GM19035 (cell line): ENCODE data around the gene SPOCK1.

ENCODE experiments used
- ATAC-seq: cut with Tn5 transposase; IDR thresholded peaks from one replicate; pipeline ENCODE4 v1.9.1; 2021; ENCODE audit not compliant: unreplicated experiment

Gene SPOCK1

DNA sequence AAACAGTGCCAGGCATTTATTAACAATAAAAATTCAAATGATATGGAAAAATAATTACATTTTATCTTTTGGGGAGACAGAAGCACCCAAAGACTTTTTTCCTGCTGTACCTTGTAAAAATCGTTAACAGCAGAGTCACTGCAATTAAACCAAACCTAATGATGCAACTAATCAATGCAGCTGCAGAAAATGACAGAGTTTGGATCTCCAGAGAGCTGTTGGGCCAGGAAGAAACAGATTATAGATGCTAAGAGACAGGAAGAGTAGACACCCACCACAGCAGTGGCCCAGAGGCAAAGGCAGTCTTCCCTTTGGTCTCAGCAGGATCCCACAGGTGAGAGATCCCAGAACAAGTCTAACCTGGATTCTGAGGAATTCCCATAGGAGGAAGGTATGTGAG is 53.0 kb downstream of the SPOCK1 start:
- ATAC-seq: no peak

DNA sequence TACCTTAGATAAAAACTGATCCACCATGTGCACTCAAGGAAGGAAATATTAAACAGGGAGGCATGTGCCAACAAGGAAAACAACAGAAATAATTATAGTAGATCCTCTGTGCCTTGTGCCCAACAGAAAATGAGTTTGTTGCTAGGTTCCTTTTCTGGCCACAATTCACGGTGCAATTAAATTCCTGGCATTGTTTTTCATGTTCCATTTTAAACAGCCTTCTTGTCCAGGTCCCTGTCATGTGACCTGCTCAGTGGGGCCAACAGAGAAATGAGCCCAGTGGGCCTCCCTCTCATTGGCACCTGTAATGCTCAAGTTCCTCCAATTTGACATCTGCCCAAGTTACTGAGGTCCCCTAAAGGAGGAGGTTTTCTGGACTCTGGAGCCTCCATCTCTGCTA is 56.5 kb downstream of the SPOCK1 start:
- ATAC-seq: no peak

DNA sequence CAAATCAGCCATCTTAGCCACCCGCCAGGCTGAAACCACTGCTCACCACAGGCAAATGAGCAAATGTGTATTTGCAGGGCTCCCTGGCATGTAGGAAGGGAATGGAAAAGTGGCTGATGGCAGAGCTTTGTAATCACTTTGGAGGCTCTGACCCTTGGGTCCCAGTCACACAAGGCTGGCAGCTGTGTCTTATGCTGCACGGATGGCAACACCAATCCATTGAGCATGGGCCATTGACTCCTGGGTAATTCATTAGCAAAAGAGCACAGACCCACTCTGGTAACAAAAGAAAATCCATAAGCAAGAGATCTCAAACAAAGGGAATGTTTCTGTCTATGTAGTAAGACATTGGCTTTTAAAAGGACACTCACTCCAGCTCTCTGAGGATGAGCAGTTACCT is 57.6 kb downstream of the SPOCK1 start:
- no peak for ATAC-seq

DNA sequence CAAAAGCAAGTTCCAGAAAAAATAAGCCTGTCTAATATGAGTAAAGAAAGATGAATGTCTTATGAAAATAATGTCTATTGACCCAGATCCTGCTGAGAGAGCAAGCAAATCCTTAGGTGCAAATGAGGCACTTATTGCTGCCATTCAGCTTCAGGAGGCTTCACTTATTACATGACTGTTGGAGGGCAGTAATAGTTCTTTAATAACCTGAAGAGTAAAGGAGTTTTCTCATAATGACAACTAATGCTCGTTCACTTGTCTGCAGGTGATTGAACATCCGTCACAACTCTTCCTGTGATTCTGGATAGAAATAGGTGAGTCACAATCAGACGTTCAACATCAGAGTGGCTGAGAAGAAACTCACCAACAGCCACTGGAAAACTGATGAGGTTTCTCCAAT is 58.3 kb downstream of the SPOCK1 start:
- ATAC-seq: no peak

DNA sequence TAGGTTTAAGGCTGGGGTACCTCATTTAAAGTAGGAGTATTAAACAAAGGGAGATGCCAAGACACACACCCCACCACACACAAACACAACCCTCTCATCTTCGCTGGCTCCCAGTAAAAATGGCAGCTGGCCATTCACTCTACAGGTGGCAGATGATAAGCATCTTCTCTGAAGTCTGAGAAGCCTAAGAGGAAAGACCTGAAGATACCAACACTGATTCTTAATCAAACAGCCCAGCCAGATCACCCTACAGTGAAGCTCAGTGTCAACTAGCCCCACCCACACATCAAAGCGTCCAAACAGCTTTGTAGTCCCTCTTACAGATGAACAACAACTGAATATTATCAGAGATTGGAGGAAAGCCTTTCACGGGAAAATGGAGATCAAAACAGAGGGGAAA is 59.5 kb downstream of the SPOCK1 start:
- ATAC-seq: no peak

DNA sequence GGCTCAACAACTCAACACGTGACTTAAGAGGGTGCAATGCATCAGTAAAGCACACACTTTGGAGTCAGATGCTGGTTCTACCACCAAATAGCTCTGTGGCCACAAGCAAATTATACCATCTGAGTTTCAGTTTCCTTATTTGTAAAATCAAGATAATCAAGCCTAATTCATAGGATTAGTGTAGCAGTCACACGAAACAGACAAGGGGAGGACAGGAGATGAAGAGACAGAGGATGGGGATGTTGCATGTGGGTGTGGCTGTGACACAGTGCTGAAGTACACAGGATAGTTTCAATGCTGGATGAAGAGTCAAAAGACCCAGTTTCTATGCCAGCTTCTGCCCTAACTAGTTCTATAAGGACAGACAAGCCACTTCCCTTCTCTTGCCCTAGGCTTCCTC is 60.2 kb downstream of the SPOCK1 start:
- no peak for ATAC-seq

DNA sequence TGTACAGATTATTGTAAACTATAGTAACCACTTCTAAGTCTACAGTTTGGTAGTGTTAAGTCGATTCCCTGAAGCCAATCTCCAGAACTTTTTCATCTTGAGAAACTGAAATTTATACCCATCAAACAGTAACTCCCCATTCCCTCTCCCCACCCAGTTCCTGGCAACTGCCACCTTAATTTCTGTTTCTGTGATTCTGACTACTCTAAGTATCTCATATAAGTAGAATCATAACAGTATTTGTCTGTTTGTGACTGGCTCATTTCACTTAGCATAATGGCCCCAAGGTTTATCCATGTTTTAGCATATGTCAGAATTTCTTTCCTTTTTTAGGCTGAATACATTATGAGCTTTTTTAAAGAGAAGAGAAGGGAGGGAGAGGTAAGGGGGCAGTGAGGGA is 61.4 kb downstream of the SPOCK1 start:
- ATAC-seq: no peak

DNA sequence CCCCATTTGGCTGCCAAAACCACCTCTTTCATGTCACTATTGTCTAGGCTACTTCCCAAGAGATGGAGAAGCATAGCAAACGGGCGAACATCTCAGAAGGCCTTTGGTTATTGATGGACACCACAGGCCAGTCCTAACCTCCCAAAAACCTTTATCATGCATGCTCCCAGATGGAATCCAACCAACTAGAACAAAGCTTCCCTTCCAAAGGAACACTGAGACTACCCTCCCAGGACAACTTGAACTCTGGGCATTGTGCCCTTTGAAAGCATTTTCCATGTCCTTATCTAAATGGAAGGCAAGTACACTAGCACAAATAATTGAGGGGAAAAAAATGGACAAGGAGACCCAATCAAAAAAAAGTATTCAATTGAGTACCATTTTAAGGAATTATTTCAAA is 65.6 kb downstream of the SPOCK1 start:
- ATAC-seq: no peak

DNA sequence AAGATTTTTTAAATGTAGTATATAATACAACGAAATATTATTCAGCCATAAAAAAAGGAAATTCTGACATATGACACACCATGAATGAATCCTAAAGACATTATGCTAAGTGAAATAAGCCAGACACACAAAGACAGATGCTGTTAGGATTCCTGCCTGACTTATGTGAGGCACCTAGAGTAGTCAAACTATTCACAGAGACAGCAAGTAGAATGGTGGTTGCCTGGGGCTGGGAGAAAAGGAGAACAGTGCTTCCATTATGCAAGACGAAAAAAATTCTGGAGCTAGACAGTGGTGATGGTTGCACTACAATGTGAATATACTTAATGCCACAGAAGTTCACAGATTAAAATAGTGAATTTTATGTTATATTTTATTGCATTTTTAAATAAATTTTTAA is 66.8 kb downstream of the SPOCK1 start:
- no peak for ATAC-seq

DNA sequence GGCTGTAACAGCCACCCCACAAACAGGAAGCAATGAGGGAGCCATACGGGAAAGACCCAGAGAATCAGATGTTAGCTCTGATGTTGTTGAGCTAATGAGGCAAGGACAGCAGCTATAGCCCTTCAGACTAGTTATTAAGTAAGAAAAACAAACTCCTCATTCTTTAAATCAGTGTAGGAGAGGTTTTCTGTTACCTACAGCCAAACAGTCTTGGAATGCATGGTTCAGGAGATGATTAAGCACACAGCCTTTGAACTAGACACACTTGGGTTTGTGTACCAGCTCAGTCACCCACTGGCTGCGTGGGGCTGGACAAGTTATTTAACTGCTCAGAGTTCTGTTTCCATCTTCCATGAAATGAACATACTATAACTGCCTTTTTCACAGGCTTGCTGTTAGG is 68.1 kb downstream of the SPOCK1 start:
- ATAC-seq: no peak

DNA sequence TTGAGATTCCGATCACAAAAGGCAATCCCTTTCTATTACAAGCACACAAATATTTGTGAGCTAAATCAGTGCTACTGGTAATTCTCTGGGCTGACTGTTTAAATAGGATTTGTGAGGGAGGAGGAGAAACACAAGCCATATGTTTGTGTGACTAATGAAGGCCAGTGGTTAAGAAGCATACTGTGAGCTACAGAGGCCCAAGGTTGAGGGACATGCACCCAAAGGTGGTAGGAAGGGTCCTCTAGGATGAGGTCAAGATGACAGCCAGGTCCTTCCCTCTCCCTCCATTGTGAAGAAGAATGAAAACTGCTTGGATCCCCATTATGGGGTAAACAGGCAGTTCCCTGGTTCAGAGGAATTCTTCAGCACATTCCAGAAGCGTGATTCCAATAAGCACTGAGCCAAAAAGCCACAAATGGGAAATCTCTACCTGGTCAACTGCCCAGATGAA is 83.9 kb downstream of the SPOCK1 start:
- ATAC-seq: no peak

DNA sequence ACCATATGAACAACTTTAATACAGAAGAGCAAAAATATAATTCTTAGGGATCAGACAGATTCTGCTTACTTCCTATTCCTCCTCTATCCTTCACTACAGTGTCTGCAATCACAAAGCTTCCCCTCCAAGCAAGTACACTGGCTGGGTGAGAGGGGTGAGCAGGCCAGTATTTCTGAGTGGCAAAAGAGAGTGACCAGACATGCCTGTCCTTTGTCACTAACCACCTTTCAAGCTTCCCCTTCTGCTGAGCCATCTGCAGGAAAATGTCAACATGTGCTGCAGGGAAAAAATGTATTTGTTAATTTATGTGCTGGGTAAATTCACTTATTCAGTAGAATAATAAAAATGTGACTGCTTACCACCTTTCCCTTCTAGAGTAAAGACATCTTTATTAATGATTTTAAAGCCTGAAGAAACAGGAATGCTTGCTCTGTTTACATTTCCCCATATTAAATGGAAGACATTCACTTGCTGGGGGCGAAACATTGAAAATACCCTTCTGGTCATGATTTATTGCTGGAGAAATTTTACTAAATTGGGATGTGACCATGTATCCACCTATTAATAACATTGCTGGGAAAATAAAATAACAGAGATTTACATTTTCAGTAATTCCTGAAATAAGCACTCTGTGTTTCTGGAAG is 84.9 kb downstream of the SPOCK1 start:
- no peak for ATAC-seq

DNA sequence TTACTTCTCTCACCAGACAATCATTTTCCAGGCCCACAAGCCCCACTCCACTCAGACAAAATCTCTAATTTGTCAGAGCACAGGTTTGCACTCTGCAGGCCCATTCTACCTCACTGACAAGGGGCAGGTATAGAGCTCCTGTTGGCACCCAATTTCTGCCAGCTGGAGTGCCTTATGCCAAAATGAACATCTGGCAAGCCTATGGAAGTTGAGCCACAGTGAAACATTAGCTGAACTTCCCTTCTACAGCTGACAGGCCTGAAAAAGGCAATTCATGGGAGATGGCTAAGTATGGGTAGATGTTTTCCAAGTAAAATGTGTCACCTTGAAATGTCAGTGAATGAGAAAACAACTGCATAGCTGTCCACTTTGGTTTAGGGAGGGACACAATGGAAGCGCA is 87.0 kb downstream of the SPOCK1 start:
- no peak for ATAC-seq

DNA sequence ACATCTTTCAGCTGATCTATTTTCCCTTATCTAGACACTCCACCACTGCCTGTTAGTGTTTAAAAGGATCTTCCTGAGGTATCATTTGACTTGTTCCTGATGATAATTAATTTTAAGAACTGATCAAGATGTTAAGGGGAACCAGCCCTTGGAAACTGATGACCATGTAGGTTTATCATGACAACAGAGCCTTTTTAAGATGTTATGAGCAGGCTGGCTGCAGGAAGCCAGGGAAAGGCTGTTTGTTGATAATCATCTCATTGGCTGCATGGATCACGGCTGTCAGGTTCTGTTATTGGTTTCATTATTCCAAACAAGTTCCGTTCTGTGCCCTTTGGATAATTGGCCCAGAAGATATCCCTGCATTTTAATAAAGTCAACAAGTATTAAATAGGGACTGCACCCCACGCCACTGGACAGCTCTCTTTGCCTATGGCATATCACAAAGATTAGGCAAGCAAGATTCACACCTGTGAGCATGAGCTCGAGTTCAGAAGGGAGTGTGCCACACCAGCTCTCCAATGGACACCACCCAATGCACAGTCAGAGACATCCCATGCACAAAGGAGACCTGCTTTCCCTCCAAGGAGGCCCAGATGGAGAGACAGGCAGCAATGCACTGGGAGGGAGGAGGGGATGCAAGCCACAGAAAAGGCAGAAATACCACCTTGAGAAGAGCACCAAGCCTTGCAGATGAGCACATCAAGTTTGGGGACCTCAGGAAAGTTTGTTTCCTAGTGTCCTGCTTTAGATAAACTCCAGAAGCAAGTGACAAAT is 88.7 kb downstream of the SPOCK1 start:
- no peak for ATAC-seq

DNA sequence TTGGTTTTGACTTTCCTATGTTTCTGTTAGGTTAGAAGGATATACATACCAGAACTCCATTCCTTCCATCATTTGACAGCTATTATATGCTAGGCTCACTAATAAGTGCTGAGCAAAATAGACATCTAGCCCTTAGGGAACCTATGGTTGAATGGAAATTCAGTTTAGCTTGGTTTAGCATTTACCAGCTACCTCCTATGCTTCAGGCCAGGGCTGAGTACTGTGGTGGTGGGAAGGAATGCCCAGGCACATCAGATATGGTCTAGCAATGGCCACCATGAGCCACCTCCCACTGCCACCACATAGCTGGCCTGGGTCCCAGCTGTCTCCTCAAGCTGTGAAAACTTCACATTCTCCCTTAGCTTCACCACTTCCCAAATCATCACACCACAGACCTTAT is 89.4 kb downstream of the SPOCK1 start:
- ATAC-seq: no peak

DNA sequence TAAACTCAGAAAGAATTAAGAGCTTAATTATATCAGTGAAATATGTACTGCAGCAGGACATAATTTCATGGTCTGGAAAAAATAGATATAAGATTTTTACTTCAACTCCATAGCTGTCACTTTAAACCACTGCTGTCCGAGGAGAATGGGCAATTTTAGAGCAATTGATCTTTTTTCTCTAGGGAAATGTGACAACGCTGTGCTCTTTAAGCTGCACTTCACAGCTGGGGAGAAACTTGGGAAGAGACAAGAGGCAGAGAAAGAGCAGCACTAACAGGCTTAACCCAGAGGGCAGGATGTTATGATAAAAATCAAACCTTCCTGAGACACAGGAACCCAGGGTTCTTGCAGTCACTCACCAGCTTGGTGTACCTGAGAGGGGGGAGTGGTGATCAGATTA is 92.0 kb downstream of the SPOCK1 start:
- no peak for ATAC-seq

DNA sequence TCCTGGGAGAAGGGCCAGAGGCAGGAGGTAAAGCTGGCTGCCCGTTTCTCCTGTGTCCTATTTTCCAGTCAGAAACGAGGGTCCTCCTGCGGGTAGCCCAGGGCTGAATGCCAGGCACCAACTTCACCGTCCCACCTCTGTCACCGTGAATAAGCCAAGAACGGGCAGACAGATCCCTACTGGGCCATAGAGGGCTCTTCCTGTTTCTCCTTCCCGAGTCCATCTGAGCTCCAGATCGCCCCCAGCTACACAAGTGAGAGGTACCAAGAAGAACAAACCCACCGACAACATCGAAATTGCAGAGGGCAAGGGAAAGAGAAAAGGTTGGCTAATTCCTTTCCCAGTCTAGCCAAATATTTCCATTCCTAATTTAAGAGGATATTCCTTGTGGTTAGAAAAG is 93.7 kb downstream of the SPOCK1 start:
- no peak for ATAC-seq

DNA sequence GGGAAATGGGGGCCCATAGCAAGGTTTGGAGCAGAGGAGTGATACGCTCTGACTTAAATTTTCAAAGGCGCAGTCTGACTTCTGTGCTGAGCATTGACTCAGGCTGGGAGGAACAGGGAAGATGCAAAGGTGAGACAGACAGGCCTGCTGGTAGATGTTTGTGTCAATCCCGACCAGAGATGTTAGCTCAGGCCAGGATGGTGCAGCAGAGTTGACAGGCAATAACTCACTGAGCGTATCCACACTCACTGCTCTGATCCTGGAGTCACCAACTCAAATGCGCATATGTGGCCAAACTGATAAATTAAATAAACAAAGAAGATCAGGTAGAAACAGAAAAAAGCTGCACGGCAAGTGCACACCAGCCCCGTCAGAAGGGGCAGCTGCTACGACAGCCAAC is 95.3 kb downstream of the SPOCK1 start:
- ATAC-seq: no peak

DNA sequence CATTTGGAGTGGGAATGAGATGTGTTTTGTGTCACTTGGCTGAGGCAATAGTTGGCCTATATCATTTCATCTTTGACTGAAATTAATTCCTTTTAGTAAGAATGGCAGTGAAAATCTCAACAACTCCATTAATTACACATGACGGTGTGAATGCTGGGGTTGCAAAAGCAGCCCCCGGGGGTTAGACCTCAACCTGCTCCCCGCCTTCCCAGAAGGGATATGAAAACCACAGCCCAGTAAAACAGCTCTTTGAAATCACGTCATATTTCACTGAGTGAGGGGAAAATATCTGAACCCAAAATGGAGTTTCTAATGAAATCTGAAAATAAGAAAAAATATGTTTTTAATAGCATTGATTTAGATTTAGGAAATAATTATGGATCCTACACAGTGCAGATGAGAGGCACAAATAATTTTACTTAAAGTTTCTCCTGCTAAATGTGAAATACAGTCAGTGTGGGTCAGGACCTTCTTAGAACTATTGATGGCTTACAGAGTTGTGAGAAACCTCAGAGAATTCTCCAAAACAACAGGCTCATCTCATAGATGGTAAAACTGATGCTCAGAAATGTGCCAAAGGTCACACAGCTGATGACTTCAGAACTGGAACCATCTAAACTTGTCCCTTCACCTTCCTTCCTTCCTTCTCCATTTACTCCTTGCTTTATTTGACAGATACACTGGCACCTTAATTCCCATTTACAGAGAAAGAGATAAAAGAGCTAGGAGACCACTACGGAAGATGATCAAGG is 96.5 kb downstream of the SPOCK1 start:
- no peak for ATAC-seq

DNA sequence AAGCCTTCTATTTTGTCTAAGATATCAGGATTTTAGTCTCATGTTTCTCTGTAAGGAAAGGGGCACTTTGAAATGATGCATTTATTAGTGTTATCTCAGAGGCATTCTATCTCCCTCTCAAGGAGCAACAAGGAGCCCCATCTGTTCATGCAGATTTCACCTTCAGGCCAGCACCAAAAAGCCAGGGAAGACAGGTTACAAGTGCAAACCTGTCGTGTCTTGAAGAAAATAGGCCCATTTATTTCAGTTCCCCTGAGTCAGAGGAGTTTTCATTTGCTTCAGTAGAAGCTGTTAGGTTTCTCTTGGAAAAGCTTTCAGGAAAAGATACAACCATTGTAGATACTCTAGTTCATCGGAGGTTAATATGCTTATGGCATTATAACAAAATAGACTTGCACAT is 97.2 kb downstream of the SPOCK1 start:
- no peak for ATAC-seq

DNA sequence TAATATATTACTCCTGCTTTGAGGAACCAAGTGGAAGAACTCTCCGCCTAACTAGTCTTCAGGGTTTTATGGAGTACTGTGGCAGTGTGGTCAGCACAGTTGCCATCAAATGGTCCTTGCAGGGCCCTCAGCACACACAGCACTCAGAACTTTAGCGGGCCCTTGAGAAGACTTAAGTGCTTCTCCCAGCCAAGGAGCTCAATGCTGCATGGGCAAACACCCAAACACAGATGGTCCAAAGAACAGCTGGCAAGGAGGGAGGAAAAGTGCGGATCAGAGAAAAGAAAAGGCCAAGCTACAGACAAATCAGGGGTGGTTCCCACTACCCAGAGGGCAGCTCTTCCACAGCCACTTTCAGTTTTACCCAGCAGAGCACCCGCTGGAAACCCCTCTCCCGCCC is 98.6 kb downstream of the SPOCK1 start:
- ATAC-seq: no peak

DNA sequence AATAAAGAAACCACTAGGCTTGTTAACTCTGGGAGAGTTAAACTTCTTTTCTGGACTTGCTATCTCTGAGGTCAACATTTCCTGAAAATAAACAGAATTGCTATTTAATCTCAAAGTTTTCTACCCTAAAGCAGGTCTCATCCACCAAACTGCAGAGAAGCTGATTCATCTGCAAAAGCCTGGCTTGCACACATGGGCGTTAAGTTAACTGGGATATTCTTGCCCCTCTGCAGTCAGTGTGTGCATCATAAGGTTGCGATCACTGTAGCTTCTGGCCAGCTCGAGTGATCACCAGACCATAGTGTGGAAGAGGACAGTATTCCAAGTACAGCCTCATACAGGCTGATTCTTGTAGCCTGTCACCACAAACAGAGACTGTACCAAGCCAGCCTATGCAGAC is 99.2 kb downstream of the SPOCK1 start:
- ATAC-seq: no peak
